Osteoblast (primary cell): ENCODE data around the gene ALOX5. TPM values are rescaled to one million over a fixed set of nuclear protein-coding genes. Genes with fewer than 3 reads are reported as not detected.

Experiments
- DNase-seq: peaks from one replicate; pipeline ENCODE4 v3.0.0; 2011; ENCODE audit warnings: low spot score, mixed read lengths; ENCODE audit not compliant: insufficient read length; ENCODE audit errors: missing footprints
- H2AFZ ChIP-seq: 2 replicates; pipeline ENCODE4 v1.6.0; 2011; ENCODE audit warnings: mild to moderate bottlenecking, low read length
- H3K27ac ChIP-seq: 2 replicates; pipeline ENCODE4 v1.5.1; 2011; ENCODE audit warnings: mild to moderate bottlenecking, low read depth, low read length, moderate library complexity
- H3K27me3 ChIP-seq: 2 replicates; pipeline ENCODE4 v1.6.0; 2012; ENCODE audit warnings: mild to moderate bottlenecking, control low read depth, inconsistent platforms, low read length, moderate library complexity; ENCODE audit not compliant: insufficient read depth
- H3K36me3 ChIP-seq: 2 replicates; pipeline ENCODE4 v1.5.1; 2011; ENCODE audit warnings: mild to moderate bottlenecking, low read length, control low read depth, moderate library complexity; ENCODE audit not compliant: insufficient read depth
- H3K4me1 ChIP-seq: 2 replicates; pipeline ENCODE4 v1.5.1; 2011; ENCODE audit warnings: mild to moderate bottlenecking, low read length, control low read depth, moderate library complexity; ENCODE audit not compliant: insufficient read depth
- H3K4me2 ChIP-seq: 2 replicates; pipeline ENCODE4 v1.6.0; 2011; ENCODE audit warnings: mild to moderate bottlenecking, low read length; ENCODE audit not compliant: insufficient read depth
- H3K4me3 ChIP-seq: fragments of 200-600 bp; sonication (generic); 3 replicates; pipeline ENCODE4 v1.5.1; 2012; ENCODE audit warnings: mild to moderate bottlenecking, low read length, inconsistent platforms; ENCODE audit not compliant: insufficient read depth
- H3K79me2 ChIP-seq: 2 replicates; pipeline ENCODE4 v1.6.0; 2012; ENCODE audit warnings: mild to moderate bottlenecking, low read length, control low read depth, inconsistent platforms; ENCODE audit not compliant: insufficient read depth
- H3K9me3 ChIP-seq: 2 replicates; pipeline ENCODE4 v1.5.1; 2011; ENCODE audit warnings: low read depth, low read length, control low read depth
- H4K20me1 ChIP-seq: 2 replicates; pipeline ENCODE4 v1.6.0; 2012; ENCODE audit warnings: mild to moderate bottlenecking, low read length, control low read depth; ENCODE audit not compliant: insufficient read depth
- CTCF ChIP-seq: IDR thresholded peaks from 2 replicates; pipeline ENCODE4 v1.5.1; 2011; ENCODE audit warnings: mild to moderate bottlenecking, low read depth, low read length, moderate library complexity; ENCODE audit errors: extremely low read depth
- total RNA-seq: library from RNA; depleted of rRNA; stranded (reverse); fragments of >200 nt; gene quantifications from 2 replicates; pipeline ENCODE4 v1.2.3, GENCODE V29; 2012

The ALOX5 gene
- total RNA-seq, 1 donor = not detected

DNA sequence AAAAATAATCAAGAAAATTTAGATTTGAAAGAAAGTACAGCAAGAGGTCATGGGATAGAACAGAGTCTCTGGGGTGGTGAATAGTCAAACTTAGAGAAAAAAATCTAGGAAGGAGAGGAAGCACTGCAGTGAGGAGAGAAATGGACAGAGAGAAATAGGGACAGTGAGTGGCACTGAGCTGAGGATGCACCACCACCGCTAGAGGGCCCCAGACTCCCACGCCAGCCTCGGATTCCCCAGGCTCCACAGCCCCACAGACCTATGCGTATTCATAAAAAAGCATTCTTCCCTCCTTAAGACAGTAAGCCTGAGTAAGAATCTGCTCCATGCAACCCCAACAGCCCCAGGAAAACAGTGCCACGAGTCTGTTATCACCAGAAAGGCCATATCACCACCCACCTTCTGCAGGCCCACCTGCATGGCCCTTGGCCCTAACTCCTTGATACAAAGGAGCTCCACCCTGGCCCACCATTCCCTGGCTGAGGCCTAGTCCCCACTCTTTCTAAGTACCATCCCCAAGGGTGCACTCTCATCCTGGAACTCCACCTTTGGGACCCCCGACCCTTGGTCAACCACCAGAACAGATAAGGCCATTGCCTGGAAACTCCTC lies 91.0 kb downstream of the ALOX5 start:
- Histone ChIP-seq H3K4me3 (no peak overlapping the region), H3K27me3 (no peaks in the 10 kb centered on the region), H4K20me1 (peaks cover 20% of the 10 kb centered on the region), H3K4me1 (no peaks in the 10 kb centered on the region), H3K9me3 (no peaks in the 10 kb centered on the region), H3K27ac (no peak overlapping the region), H3K79me2 (peaks cover under 1% of the 10 kb centered on the region), H2AFZ (no peak overlapping the region), H3K4me2 (no peak overlapping the region), H3K36me3 (no peaks in the 10 kb centered on the region)
- peak; percentile 97 for TF ChIP-seq CTCF
- peak; percentile 95 for DNase-seq

GRCh38 chr10:45466784-45467183 lies 92.8 kb downstream of the ALOX5 start:
- DNase-seq = no peak
- H4K20me1 ChIP-seq = peaks cover 27% of the 10 kb centered on the region
- H3K4me2 ChIP-seq = no peak overlapping the region
- no peak overlapping the region for H3K27ac ChIP-seq
- H3K36me3 ChIP-seq = no peaks in the 10 kb centered on the region
- H2AFZ ChIP-seq = no peak overlapping the region
- H3K79me2 ChIP-seq = peaks cover 3% of the 10 kb centered on the region
- no peaks in the 10 kb centered on the region for H3K9me3 ChIP-seq
- H3K4me1 ChIP-seq = no peaks in the 10 kb centered on the region
- TF ChIP-seq CTCF = no peak
- no peak overlapping the region for H3K4me3 ChIP-seq
- H3K27me3 ChIP-seq = no peaks in the 10 kb centered on the region

- H3K4me1 ChIP-seq = no peaks in the 10 kb centered on the region
- H3K27me3 ChIP-seq = no peaks in the 10 kb centered on the region
- H4K20me1 ChIP-seq = peaks cover 27% of the 10 kb centered on the region
- no peak overlapping the region for H2AFZ ChIP-seq
- no peaks in the 10 kb centered on the region for H3K36me3 ChIP-seq
- no peak for TF ChIP-seq CTCF
- H3K4me3 ChIP-seq = no peak overlapping the region
- H3K27ac ChIP-seq = no peak overlapping the region
- no peak overlapping the region for H3K4me2 ChIP-seq
- H3K9me3 ChIP-seq = no peaks in the 10 kb centered on the region
- no peak for DNase-seq
- peaks cover 3% of the 10 kb centered on the region for H3K79me2 ChIP-seq
These were observed 94.1 kb downstream of the ALOX5 start for GRCh38 chr10:45468079-45468478.

DNA sequence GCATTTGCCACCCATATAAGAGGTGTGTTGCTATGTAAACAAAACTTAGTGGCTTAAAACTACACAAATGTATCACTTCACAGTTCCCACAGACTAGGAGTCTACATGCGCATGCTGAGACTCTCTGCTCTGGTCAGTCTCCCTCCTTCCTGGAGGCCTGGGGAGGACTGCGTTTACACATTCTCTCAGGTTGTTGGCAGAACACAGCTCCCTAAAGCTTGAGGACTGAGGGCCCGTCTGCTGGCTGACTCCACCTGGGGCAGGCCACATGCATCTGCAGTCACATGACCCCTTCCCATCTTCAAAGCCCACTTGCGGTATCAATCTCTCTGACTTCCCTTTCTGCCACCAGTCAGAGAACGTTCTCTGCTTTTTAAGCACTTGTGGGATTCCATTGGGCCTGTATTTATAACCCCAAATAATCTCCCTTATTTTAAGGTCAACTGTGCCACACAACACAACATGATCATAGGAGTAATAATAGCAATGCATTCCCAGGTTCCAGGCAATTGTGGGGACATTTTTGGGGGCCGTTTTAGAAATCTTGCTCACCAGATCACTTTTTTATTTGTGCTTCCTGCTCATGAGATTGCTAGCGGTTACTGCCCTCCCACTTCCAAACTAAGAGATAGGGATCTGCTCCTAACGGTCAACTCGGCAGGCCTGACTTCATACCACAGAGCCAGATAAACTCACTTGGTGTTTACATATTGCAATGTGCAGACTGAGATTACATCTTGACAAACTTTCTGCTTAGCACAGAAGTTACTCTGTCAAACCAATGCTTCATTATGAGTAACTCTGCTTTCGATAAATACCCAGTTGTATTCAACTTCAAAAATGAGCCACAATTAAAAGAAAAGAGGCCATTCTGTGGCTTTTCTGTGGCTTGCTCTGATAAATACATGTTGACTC lies 96.3 kb downstream of the ALOX5 start:
- no peaks in the 10 kb centered on the region for H3K4me1 ChIP-seq
- H3K79me2 ChIP-seq = peaks cover 3% of the 10 kb centered on the region
- TF ChIP-seq CTCF = no peak
- H4K20me1 ChIP-seq = peaks cover 19% of the 10 kb centered on the region
- no peaks in the 10 kb centered on the region for H3K9me3 ChIP-seq
- no peaks in the 10 kb centered on the region for H3K36me3 ChIP-seq
- H3K27ac ChIP-seq = no peak overlapping the region
- no peak overlapping the region for H3K4me3 ChIP-seq
- no peak for DNase-seq
- H2AFZ ChIP-seq = no peak overlapping the region
- H3K27me3 ChIP-seq = no peaks in the 10 kb centered on the region
- no peak overlapping the region for H3K4me2 ChIP-seq
